ENCODE results near the gene SLC27A5. TPM values are rescaled to one million over a fixed set of nuclear protein-coding genes. Genes with fewer than 3 reads are reported as not detected.
A peak's percentile ranks its signal among the peaks of the same experiment; 100 is the strongest.
"Not testable (repeated sequence)": the region's sequence is repeated elsewhere in the genome, so short reads cannot be mapped to it uniquely, and the experiment has no call there.

Gene SLC27A5
- total RNA-seq, 1 experiment from 2014 or later: 0.16 TPM

GRCh38 chr19:58477871-58478270, 33.9 kb downstream of the SLC27A5 start:
- in situ Hi-C loops (cut with HindIII; ENCODE audit: low pct_unique_long_range_greater_than_20kb, low sequenced_read_pairs): no loop called here
- no peak for DNase-seq (ENCODE audit: low read depth, low spot score)

DNA sequence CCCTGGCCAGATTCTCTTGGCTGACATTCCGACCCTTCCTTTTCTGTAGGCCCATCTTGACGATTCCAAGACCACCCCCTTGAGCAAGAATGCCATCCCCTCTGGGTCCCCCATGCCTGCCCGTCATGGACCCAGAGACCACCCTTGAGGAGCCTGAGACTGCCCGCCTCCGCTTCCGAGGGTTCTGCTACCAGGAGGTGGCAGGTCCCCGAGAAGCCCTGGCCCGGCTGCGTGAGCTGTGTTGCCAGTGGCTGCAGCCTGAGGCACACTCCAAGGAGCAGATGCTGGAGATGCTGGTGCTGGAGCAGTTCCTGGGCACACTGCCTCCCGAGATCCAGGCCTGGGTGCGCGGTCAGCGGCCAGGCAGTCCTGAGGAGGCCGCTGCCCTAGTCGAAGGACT, 34.7 kb downstream of the SLC27A5 start:
- no peak for DNase-seq (ENCODE audit: low read depth, low spot score)
- in situ Hi-C loops (cut with HindIII; ENCODE audit: low pct_unique_long_range_greater_than_20kb, low sequenced_read_pairs): no loop called here

DNA sequence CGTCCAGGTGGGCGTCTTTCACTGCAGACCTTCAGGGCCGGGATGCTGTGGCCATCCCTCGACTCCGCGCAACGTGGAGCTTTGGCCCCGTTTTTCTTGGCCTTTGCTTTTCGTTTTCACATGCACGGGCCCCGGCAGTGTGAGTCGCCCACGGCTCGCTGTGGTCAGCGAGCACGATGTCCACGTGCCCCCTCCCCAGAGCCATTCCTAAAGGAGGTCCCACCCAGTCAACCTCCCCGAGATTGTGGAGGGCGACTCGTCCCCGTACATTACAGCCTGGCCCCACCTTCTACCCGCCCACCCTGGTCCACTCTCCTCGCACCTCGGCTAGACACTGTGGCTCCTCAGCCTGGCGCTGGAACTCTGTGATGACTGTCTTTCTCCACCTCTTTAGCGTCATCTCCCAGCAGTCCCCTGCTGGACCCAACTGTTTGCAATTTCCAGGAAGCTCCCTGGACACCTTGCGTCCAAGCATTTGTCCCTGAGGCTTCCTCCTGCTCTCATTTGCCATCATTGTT, 35.2 kb downstream of the SLC27A5 start:
- DNase-seq (ENCODE audit: low read depth, low spot score): no peak
- in situ Hi-C loops (cut with HindIII; ENCODE audit: low pct_unique_long_range_greater_than_20kb, low sequenced_read_pairs): no loop called here

GRCh38 chr19:58475714-58476497, 35.9 kb downstream of the SLC27A5 start, which contains the start of gene ZNF446:
Gene ZNF446, plus strand, starts transcription at chr19:58476352. Its CDS starts 867 bp downstream, at chr19:58477219.
- in situ Hi-C loops (cut with HindIII; ENCODE audit: low pct_unique_long_range_greater_than_20kb, low sequenced_read_pairs): no loop called here

DNA sequence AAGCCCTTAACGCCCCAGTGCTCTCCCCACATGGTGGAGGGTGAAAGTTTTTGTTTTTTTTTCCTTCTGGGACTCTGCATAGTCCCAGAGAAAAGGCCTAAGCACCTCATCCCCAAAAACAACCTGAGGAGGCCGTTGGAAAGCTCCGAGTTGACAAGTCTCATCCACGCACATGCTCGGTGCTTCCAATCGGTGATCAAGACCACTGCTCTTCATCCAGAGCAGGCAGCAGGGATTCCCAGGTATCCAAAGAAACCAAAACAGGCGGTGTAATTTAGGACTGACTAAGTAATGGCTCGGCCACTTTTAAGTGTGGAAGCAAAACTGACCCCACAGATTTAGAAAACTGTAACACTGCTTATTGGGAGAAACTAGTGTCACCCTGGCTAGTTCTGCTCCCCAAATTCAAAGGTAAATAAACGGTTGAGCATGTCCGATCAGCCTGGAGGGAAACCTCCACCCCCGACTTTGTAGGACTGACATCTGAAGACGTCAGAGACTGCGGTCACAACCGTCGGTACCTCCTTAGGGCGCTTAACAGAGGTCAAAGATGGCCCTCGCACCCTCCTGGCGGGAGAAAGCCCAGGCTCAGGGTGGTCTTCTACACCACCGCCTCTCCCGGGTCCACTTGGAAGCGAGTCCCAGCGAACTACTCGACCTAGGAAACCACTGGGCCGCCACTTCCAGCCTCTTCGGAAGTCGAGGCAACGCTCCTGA, 36.6 kb downstream of the SLC27A5 start:
- no peak for DNase-seq (ENCODE audit: low read depth, low spot score)
- in situ Hi-C loops (cut with HindIII; ENCODE audit: low pct_unique_long_range_greater_than_20kb, low sequenced_read_pairs): no loop called here

More at GRCh38 chr19:58475714-58476497, 35.9 kb downstream of the SLC27A5 start, which contains the start of gene ZNF446:
- DNase-seq (ENCODE audit: low read depth, low spot score): peak; percentile 95

DNA sequence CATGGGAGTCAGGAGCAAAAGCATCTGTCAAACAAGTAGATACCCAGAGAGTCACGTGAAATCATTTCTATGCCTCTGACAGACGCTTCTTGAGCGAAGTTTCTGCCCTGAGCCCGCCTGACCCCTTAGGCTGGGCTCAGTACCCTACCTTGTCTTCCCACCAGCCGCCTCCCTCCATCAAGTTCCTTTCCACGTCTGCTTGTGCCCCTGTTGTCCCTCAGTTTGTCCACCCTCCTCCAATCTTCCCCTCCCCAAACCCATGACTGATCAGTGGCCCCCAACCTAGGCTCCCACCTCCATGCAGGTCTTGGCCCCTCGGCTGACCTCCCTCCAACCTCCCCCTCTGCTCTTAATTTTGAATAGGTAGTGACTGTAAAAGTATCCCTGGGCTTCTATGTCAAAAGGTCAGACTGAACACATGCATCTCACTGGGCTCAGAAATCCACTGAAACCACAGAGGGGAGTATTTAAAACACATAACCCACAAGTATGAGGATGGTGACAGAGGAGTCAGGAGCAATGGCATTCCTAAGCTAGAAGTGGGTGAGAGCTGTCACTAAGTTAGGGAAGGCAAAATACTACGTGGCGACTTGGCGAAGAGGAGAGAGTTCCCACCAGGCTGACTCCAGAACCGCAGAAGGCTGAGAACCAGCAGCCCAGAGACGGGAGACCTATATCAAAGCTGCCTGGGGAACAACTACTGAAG, 37.3 kb downstream of the SLC27A5 start:
- no peak for DNase-seq (ENCODE audit: low read depth, low spot score)
- in situ Hi-C loops (cut with HindIII; ENCODE audit: low pct_unique_long_range_greater_than_20kb, low sequenced_read_pairs): no loop called here

- in situ Hi-C loops (cut with HindIII; ENCODE audit: low pct_unique_long_range_greater_than_20kb, low sequenced_read_pairs): no loop called here
- DNase-seq (ENCODE audit: low read depth, low spot score): no peak
Measured at GRCh38 chr19:58473775-58474174, 38.0 kb downstream of the SLC27A5 start.

- DNase-seq (ENCODE audit: low read depth, low spot score): no peak
- in situ Hi-C loops (cut with HindIII; ENCODE audit: low pct_unique_long_range_greater_than_20kb, low sequenced_read_pairs): no loop called here
Measured at GRCh38 chr19:58471736-58472135, 40.1 kb downstream of the SLC27A5 start.

DNA sequence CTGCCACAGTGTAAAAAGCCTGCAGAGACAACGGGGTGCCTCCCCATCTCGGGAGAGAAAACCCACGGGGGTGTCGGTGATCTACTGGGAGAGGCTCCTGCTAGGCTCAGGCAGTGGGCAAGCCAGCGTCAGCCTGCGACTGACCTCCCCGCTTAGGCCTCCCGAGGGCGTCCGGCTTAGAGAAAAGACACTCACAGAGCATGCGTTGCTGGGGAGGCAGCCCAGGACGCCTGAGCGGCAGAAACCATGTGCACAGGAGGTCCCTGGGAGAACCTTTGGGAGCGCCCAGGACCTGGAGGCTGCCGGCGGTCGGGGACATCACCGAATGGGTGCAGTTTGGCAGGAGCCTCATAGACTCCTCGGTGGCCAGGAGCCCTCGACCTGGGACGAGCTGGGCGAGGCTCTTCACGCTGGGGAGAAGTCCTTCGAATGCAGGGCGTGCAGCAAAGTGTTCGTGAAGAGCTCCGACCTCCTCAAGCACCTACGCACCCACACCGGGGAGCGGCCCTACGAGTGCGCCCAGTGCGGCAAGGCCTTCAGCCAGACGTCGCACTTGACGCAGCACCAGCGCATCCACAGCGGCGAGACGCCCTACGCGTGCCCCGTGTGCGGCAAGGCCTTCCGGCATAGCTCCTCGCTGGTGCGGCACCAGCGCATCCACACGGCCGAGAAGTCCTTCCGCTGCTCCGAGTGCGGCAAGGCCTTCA, 40.8 kb downstream of the SLC27A5 start:
- in situ Hi-C loops (cut with HindIII; ENCODE audit: low pct_unique_long_range_greater_than_20kb, low sequenced_read_pairs): not testable (repeated sequence)

DNA sequence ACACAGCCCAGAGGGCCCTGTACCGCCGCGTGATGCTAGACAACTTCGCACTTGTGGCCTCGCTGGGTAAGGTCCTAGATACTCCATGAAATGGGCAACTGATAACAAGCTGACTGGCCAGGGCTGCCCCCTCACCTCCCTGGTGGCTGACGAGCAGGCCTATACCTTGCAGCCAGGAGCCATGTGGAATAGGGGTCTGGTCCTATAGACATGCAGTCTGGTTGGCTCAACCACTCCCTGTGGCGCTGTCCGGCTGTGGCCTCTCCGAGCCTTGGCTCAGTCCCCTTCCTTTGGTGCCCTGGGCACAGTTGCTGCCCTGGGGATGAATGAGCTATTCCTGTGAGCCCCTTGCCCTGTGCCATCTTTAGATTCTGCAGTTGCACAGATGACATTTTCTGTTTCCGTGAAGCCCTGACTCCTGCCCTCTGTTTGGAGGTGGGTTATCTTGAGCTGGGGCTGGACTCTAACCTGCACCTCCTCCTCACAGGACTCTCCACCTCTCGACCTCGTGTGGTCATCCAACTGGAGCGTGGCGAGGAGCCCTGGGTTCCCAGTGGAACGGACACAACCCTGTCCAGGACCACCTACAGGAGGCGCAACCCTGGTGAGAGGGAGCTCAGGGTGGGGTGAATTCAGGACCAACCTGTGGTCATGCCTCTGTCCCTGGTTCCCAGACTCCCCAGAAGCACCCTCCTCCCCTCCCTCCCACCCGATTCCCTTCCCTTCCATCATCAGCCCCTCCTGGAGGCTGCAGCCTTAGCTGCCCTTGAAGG, 42.4 kb downstream of the SLC27A5 start:
- no peak for DNase-seq (ENCODE audit: low read depth, low spot score)
- in situ Hi-C loops (cut with HindIII; ENCODE audit: low pct_unique_long_range_greater_than_20kb, low sequenced_read_pairs): no loop called here

More for the DNA sequence above, 40.8 kb downstream of the SLC27A5 start:
- not testable (repeated sequence) for DNase-seq (ENCODE audit: low read depth, low spot score)

GRCh38 chr19:58468216-58468839, 43.5 kb downstream of the SLC27A5 start:
- in situ Hi-C loops (cut with HindIII; ENCODE audit: low pct_unique_long_range_greater_than_20kb, low sequenced_read_pairs): no loop called here

DNA sequence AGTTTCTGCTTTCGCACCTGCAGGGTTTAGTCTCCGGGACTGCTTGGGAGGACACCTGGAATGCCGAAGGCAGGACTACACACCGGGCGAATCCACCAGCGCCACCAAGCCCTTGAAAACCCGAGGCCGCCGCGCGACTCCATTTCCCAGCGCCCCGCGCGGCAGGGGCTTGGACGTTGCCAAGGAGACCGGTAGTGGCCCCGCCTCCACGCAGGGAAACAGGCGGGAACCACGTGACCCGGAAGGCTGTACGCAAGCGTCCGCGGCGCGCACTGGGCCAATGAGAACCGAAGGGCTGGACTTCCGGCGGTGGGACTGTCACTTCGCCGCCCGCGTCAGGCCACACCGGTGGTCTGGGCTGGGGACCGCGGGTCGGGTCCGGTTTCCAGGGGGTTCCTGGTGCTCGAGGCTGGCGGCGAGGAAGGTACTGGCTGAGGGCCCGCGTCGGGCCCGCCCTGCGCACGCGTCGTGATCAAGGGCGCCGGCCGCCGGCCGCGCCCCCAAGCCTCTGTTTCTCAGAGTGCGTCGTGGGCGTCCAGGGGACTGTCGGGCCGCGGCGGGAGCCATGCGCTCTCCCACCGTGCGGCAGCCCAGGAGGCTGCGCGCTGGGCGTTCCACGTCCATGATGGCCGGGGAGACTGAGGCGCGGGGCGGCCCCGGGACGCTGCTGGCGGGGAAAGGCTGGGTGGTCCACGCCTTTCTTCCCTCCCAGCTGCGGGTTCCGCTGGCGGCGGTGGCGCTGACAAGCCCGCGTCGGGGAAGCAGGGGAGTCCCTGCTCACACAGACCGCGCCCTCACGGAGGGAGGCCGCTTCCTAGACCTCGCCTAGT, 44.8 kb downstream of the SLC27A5 start, which contains the start of gene ZNF324:
ZNF324 (plus strand) TSS at position 321 of the 830 bp plus-strand sequence. CDS start 2,106 bp downstream, outside the sequence.
- DNase-seq (ENCODE audit: low read depth, low spot score): peak; percentile 95
- in situ Hi-C loops (cut with HindIII; ENCODE audit: low pct_unique_long_range_greater_than_20kb, low sequenced_read_pairs): no loop called here

More at GRCh38 chr19:58468216-58468839, 43.5 kb downstream of the SLC27A5 start:
- no peak for DNase-seq (ENCODE audit: low read depth, low spot score)

DNA sequence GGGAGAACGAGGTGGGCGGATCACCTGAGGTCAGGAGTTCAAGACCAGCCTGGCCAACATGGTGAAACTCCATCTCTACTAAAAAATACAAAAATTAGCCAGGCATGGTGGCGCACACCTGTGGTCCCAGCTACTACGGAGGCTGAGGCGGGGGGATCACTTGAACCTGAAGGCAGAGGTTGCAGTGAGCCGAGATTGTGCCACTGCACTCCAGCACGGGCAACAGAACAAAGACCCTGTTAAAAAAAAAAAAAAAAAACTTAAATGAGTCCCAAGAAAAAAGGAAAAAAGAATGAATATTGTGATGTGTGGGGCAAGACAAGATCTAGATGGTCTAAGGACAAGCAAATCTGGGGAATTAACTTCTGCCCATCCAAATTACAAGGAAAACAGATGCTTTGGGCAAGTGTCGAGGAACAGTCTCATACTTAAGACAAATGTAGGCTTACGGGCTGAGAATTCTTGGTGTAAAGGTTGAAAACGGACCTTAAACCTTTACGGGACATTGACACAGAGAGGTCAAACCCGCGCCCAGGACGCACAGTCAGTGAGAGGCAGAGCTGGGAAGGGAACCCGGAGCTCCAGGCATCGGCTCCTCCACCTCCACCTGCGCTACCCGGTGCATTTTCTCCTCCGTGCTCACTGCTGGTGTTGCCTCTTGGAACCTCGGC, 45.6 kb downstream of the SLC27A5 start:
- no peak for DNase-seq (ENCODE audit: low read depth, low spot score)
- in situ Hi-C loops (cut with HindIII; ENCODE audit: low pct_unique_long_range_greater_than_20kb, low sequenced_read_pairs): no loop called here

DNA sequence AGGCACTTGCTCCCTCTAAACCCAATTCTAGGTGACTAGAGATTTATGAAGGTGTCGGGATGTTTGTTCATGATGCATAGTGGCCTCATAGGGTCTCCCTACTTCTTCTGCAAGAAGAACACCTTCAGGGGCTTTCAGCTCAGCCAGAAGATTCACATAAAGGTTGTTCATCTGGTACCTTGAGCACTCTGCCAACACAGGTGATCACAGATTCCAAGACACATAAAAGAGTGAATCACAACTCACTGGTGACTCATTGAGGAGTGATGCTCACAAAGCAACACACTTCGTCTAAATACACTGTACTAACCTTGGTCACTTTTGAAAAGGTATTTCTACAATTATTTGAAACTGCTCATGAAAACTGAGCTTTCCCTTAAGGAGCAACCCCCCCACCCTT, 51.8 kb downstream of the SLC27A5 start:
- in situ Hi-C loops (cut with HindIII; ENCODE audit: low pct_unique_long_range_greater_than_20kb, low sequenced_read_pairs): no loop called here
- DNase-seq (ENCODE audit: low read depth, low spot score): no peak

DNA sequence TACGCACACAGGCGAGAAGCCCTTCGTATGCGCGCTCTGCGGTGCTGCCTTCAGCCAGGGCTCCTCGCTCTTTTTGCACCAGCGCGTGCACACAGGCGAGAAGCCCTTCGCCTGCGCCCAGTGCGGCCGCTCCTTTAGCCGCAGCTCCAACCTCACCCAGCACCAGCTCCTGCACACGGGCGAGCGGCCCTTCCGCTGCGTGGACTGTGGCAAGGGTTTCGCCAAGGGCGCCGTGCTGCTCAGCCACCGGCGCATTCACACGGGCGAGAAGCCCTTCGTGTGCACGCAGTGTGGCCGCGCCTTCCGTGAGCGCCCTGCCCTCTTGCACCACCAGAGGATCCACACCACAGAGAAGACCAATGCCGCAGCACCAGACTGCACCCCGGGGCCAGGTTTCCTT, 55.7 kb downstream of the SLC27A5 start:
- in situ Hi-C loops (cut with HindIII; ENCODE audit: low pct_unique_long_range_greater_than_20kb, low sequenced_read_pairs): no loop called here
- no peak for DNase-seq (ENCODE audit: low read depth, low spot score)
